ENCODE results near the gene SH3RF3.

GRCh38 chr2:109453371-109453995, 324.5 kb downstream of the SH3RF3 start:
- TF ChIP-seq EGR1 (IDR thresholded peaks at IDR 0.05; ENCODE audit: low read depth) (no peak), CTCF (IDR thresholded peaks at IDR 0.05 in 2 of 3, conservative IDR thresholded peaks at IDR 0.05 in 1 of 3; ENCODE audit: borderline replicate concordance in 1 of 3, insufficient read depth in 1 of 3, low read depth in 2 of 3, low read length in 2 of 3) (no peak), FOSL1 (IDR thresholded peaks at IDR 0.05; ENCODE audit: low read depth) (no peak), SRF (IDR thresholded peaks at IDR 0.05; ENCODE audit: low read depth) (no peak)

Data from HCT116 (cell line).